ENCODE measurements around the gene SERPINA6.

DNA sequence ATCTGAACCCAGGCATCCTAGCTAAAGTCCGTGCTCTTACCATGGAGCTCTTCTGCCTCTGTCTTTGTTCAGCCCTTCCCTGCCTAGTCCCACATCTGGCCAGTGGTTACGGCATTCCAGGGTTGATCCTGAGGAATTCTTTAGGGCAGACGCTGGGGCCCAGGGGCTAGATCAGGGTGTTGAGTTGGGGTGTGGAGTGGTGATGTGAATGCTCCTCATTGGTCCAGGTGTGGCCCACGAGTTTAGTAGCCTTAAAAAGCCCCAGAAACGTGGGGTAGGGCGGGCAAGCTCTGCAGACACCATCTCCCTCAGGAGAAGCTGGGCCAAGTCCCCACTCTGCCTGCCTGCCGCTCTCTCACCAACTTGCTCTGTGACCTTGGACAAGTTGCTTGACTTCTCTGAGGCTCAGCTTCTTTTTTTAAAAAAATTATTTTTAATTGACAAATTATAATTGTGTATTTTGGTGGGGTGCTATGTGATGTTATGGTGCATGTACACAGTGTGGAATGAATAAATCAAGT is 9.0 kb upstream of the SERPINA6 start:
- TF ChIP-seq, protein P1, sequence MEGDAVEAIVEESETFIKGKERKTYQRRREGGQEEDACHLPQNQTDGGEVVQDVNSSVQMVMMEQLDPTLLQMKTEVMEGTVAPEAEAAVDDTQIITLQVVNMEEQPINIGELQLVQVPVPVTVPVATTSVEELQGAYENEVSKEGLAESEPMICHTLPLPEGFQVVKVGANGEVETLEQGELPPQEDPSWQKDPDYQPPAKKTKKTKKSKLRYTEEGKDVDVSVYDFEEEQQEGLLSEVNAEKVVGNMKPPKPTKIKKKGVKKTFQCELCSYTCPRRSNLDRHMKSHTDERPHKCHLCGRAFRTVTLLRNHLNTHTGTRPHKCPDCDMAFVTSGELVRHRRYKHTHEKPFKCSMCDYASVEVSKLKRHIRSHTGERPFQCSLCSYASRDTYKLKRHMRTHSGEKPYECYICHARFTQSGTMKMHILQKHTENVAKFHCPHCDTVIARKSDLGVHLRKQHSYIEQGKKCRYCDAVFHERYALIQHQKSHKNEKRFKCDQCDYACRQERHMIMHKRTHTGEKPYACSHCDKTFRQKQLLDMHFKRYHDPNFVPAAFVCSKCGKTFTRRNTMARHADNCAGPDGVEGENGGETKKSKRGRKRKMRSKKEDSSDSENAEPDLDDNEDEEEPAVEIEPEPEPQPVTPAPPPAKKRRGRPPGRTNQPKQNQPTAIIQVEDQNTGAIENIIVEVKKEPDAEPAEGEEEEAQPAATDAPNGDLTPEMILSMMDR (IDR thresholded peaks at IDR 0.05) = no peak
- no peak for TF ChIP-seq EZH2 (IDR thresholded peaks at IDR 0.05; ENCODE audit: borderline replicate concordance, insufficient read depth, low read depth, low read length, poor library complexity, severe bottlenecking)

Data from B cell (primary cell).